HG02870 (cell line): ENCODE measurements around the gene C16orf54.
"Not testable (repeated sequence)": the region's sequence is repeated elsewhere in the genome, so short reads cannot be mapped to it uniquely, and the experiment has no call there.

ENCODE experiments used
- ATAC-seq: cut with Tn5 transposase; IDR thresholded peaks from one replicate; pipeline ENCODE4 v1.9.1; 2021; ENCODE audit warnings: mild to moderate bottlenecking, moderate library complexity; ENCODE audit not compliant: unreplicated experiment

C16orf54 gene

GRCh38 chr16:29743475-29743826, 2.3 kb downstream of the C16orf54 start:
- no peak for ATAC-seq

- no peak for ATAC-seq
Measured at GRCh38 chr16:29742683-29743275, 3.0 kb downstream of the C16orf54 start.

- ATAC-seq: not testable (repeated sequence)
Measured at GRCh38 chr16:29740630-29741015, 5.2 kb downstream of the C16orf54 start.

- not testable (repeated sequence) for ATAC-seq
Measured at GRCh38 chr16:29739927-29740629, 5.7 kb downstream of the C16orf54 start.

- no peak for ATAC-seq
Measured at GRCh38 chr16:29738514-29738913, 7.3 kb downstream of the C16orf54 start.

GRCh38 chr16:29737713-29738112, 8.1 kb downstream of the C16orf54 start:
- no peak for ATAC-seq

GRCh38 chr16:29736764-29737163, 9.0 kb downstream of the C16orf54 start:
- no peak for ATAC-seq

- no peak for ATAC-seq
Measured at GRCh38 chr16:29736112-29736511, 9.7 kb downstream of the C16orf54 start.

GRCh38 chr16:29734786-29735185, 11.0 kb downstream of the C16orf54 start:
- ATAC-seq: no peak

GRCh38 chr16:29731768-29732601, 13.8 kb downstream of the C16orf54 start:
- ATAC-seq: not testable (repeated sequence)

- ATAC-seq: no peak
Measured at GRCh38 chr16:29730649-29731048, 15.1 kb downstream of the C16orf54 start.

GRCh38 chr16:29729116-29729521, 16.7 kb downstream of the C16orf54 start:
- no peak for ATAC-seq

- no peak for ATAC-seq
Measured at GRCh38 chr16:29727452-29727851, 18.3 kb downstream of the C16orf54 start.

GRCh38 chr16:29726845-29727377, 18.9 kb downstream of the C16orf54 start:
- ATAC-seq: no peak

- ATAC-seq: not testable (repeated sequence)
Measured at GRCh38 chr16:29721167-29721879, 24.5 kb downstream of the C16orf54 start.

GRCh38 chr16:29720703-29721102, 25.1 kb downstream of the C16orf54 start:
- no peak for ATAC-seq

- no peak for ATAC-seq
Measured at GRCh38 chr16:29719063-29719462, 26.7 kb downstream of the C16orf54 start.

GRCh38 chr16:29717113-29717512, 28.7 kb downstream of the C16orf54 start:
- ATAC-seq: no peak

GRCh38 chr16:29714972-29715371, 30.8 kb downstream of the C16orf54 start:
- no peak for ATAC-seq

GRCh38 chr16:29714396-29714795, 31.4 kb downstream of the C16orf54 start:
- no peak for ATAC-seq

- no peak for ATAC-seq
Measured at GRCh38 chr16:29712809-29713208, 33.0 kb downstream of the C16orf54 start.
